Heart right ventricle (tissue), 16 donors: ENCODE measurements around the gene KLF2. TPM values are rescaled to one million over a fixed set of nuclear protein-coding genes. Genes with fewer than 3 reads are reported as not detected.

Source experiments
- ATAC-seq, 8 donors: fragments of 200-7000 bp; cut with Tn5 transposase; one replicate each; pipeline ENCODE4 v1.9.1; 2020; ENCODE audit warnings: mild to moderate bottlenecking in 8 of 8, moderate library complexity in 8 of 8, moderate number of reproducible peaks in 1 of 8
- DNase-seq, 2 donors: peaks; one replicate each; pipeline ENCODE4 v3.0.0-alpha.2; 2020
- H3K27ac ChIP-seq, 10 donors: fragments of 200-600 bp; sonication (generic) in 2 of 10; one replicate each; pipeline versions ENCODE4 v1.5.0 to v1.8.0; 2020 to 2022; ENCODE audit warnings: mild to moderate bottlenecking in 3 of 10
- H3K27me3 ChIP-seq, 7 donors: fragments of 200-600 bp; one replicate each; pipeline ENCODE4 v1.8.0; 2021 to 2022; ENCODE audit warnings: mild to moderate bottlenecking in 2 of 7
- H3K36me3 ChIP-seq, 9 donors: fragments of 200-600 bp; sonication (generic) in 1 of 9; one replicate each; pipeline versions ENCODE4 v1.5.0 to v1.8.0; 2020 to 2022; ENCODE audit warnings: mild to moderate bottlenecking in 2 of 9
- H3K4me1 ChIP-seq, 9 donors: fragments of 200-600 bp; sonication (generic) in 1 of 9; one replicate each; pipeline versions ENCODE4 v1.5.0 to v1.8.0; 2020 to 2022; ENCODE audit warnings: mild to moderate bottlenecking in 4 of 9
- H3K4me3 ChIP-seq, 10 donors: fragments of 200-600 bp; sonication (generic) in 2 of 10; one replicate each; pipeline versions ENCODE4 v1.5.0 to v1.8.0; 2020 to 2022; ENCODE audit warnings: mild to moderate bottlenecking in 7 of 10, moderate library complexity in 2 of 10
- H3K9me3 ChIP-seq, 11 donors: fragments of 200-600 bp in 10 of 11; sonication (generic) in 2 of 11; one replicate each; pipeline versions ENCODE4 v1.5.0 to v1.8.0; 2013 to 2022; ENCODE audit warnings: mild to moderate bottlenecking in 2 of 11, control low read depth in 1 of 11, moderate library complexity in 1 of 11
- WGBS, 2 donors: extraction: QIAGEN DNeasy Blood & Tissue Kit; methylation state at CpG; one replicate each; pipeline ENCODE4 v1.1.7; 2013; ENCODE audit warnings: inconsistent platforms in 1 of 2; 5-methylcytosine and 5-hydroxymethylcytosine counted together
- intact Hi-C, 10 donors: fragments of 100-400 bp; cut with DNase I; formaldehyde crosslinking; loops; one replicate each; pipeline versions ENCODE4 v1.11.1 to v1.14.2; 2022
- polyA plus RNA-seq, 2 donors: library from polyadenylated mRNA; stranded (reverse); fragments of 200-250 nt; gene quantifications; one replicate each; pipeline ENCODE4 v1.2.3, GENCODE V29; 2013
- total RNA-seq, 10 donors: library from RNA; stranded (reverse); fragmentation: NEBNext Ultra II Directional in 3 of 10; extraction: Animal tissue kit (Norgen Biotek cat#: 25700) in 3 of 10; gene quantifications; one replicate each; pipeline versions ENCODE4 v1.2.1 to v1.2.4, GENCODE V29; 2021 to 2023
- TF ChIP-seq, protein P1 (sequence below), 9 donors: fragments of 200-600 bp; sonication (generic) in 2 of 9; IDR thresholded peaks; one replicate each; pipeline versions ENCODE4 v1.5.0 to v1.8.0; 2021 to 2022; ENCODE audit warnings: antibody characterized with exemption in 9 of 9, mild to moderate bottlenecking in 5 of 9, moderate library complexity in 1 of 9
- donor health status: Arrhythmogenic right ventricular cardiomyopathy.
- donor health status: ischemic (EF 13 %, LVEDD 7.1; RV severe dilation, severe dysfunction).
- donor health status: healthy with polysubstance abuse.
- donor health status: DM: no; HTN: yes; CAD: no.
- donor health status: DM: no; HTN: no; CAD: no.
- donor health status: ischemic (EF 25% LVEDD 6.9; RV normal size, moderate dysfunction).
- donor health status: ischemic (EF 25% LVEDD 5.7; RV mildly dilated, moderate dysfunction).
- donor health status: healthy.
- donor health status: DM: yes; HTN: yes; CAD: no.
- donor health status: Ischemic cardiomyopathy.
- donor health status: ischemic (EF 35%, LVEDD 5.7; RV mildly dilated, moderate dysfunction).
- donor health status: nonischemic (EF 11% LVEDD 7.7; RV severe dilation, severe dysfunction).
- donor health status: DM: yes; HTN: yes; CAD: no.
- donor health status: PGD.
- donor health status: ischemic (EF 29% LVEDD 5.4; RV normal size, mild dysfunction).
- donor health status: nonischemic (EF 23%, LVEDD 6.1; RV moderate dilation, normal function).

Gene KLF2
- total and polyA plus RNA-seq, 12 donors = 22.4 to 76.2 (median 50.4) TPM

DNA sequence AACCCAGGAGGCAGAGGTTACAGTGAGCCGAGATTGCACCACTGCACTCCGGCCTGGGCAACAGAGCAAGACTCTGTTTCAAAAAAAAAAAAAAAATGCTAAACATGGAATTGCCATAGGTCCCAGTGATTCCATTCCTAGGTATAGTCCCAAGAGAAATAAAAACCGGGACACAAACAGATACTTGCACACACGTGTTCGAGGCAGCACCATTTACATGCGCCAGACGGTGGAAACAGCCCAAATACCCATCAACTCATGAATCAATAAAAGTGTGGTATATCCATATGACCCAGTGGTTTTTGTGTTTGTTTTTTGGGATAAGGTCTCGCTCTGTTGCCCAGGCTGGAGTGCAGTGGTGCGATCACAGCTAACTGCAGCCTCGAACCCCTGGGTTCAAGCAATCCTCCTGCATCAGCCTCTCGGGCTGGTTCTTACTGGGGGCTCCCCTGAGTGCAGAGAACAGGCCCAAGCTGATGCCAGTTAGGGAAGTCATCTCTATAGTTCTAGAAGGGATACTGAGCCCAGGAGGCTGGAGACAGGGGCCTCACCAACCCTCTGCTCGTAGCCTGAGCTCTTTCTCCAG, 8.5 kb downstream of the KLF2 start:
- WGBS, 2 donors = 90 to 93% methylated on average over 12 of the region's 12 CpGs
- peak overlapping the region in 2 of 10 donors; percentile 6 to 99 for H3K27ac ChIP-seq
- H3K4me3 ChIP-seq = no peak overlapping the region
- peaks cover 0 to 11% (median 2%) of the 10 kb centered on the region in 9 donors for H3K36me3 ChIP-seq
- H3K4me1 ChIP-seq = peaks cover 3 to 57% (median 19%) of the 10 kb centered on the region in 9 donors
- ATAC-seq (no peak), DNase-seq (no peak)
- TF ChIP-seq, protein P1, sequence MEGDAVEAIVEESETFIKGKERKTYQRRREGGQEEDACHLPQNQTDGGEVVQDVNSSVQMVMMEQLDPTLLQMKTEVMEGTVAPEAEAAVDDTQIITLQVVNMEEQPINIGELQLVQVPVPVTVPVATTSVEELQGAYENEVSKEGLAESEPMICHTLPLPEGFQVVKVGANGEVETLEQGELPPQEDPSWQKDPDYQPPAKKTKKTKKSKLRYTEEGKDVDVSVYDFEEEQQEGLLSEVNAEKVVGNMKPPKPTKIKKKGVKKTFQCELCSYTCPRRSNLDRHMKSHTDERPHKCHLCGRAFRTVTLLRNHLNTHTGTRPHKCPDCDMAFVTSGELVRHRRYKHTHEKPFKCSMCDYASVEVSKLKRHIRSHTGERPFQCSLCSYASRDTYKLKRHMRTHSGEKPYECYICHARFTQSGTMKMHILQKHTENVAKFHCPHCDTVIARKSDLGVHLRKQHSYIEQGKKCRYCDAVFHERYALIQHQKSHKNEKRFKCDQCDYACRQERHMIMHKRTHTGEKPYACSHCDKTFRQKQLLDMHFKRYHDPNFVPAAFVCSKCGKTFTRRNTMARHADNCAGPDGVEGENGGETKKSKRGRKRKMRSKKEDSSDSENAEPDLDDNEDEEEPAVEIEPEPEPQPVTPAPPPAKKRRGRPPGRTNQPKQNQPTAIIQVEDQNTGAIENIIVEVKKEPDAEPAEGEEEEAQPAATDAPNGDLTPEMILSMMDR (IDR thresholded peaks at IDR 0.05) = no peak
- intact Hi-C loops = loop anchor here in 3 of 10 donors (5.0 to 10.0 kb wide), 2 partner anchors 49 to 52 kb away; no protein-coding TSS in a partner anchor
- no peaks in the 10 kb centered on the region for H3K9me3 ChIP-seq
- H3K27me3 ChIP-seq = no peaks in the 10 kb centered on the region

DNA sequence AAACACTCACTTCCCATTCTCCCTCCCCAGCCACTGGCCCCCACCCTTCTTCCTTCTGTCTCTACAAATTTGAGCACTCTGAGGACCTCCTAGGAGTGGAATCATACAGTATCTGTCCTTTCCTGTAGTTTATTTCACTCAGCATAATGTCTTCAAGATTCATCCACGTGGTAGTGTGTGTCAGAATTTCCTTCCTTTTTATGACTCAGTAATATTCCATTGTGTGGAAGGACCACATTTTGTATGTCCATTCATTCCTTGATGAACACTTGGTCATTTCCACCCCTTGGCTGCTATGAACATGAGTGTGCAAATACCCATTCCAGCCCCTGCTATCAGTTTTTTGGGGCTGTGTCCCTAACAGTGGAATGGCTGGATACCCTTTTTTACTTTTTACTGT, 9.8 kb downstream of the KLF2 start:
- peaks cover 11 to 58% (median 25%) of the 10 kb centered on the region in 9 donors for H3K4me1 ChIP-seq
- H3K4me3 ChIP-seq = no peak overlapping the region
- TF ChIP-seq, protein P1 (IDR thresholded peaks at IDR 0.05) = no peak
- H3K27ac ChIP-seq = peak overlapping the region in 2 of 10 donors; percentile 55 to 75
- 59 to 67% methylated on average over 1 of the region's 1 CpG for WGBS, 2 donors
- no peak for DNase-seq
- intact Hi-C loops = loop anchor here in 3 of 10 donors (5.0 to 10.0 kb wide), 2 partner anchors 48 to 50 kb away; no protein-coding TSS in a partner anchor
- no peak for ATAC-seq
- H3K27me3 ChIP-seq = no peaks in the 10 kb centered on the region
- H3K9me3 ChIP-seq = no peaks in the 10 kb centered on the region
- no peaks in the 10 kb centered on the region for H3K36me3 ChIP-seq

DNA sequence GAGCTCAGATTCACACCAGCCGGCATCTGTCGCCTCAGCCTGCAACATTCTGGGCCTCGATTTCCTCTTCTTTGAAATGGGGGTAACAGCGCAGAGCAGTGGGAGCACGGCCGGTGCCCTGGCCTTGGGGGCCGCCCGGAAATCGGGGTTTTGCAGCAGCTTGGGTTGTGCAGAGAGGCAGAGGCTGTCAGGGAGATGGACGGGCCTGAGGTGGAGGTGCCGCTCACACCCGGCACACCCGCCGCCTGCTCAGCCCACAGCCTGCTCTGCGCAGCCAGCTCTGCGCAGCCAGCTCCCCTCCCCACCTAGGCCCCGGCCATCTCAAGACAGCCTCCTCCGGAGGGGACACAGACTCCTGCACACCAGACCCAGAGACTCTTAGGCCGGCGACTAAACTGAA, 10.6 kb downstream of the KLF2 start:
- peak overlapping the region in 1 of 10 donors; percentile 26 for H3K27ac ChIP-seq
- H3K27me3 ChIP-seq = no peaks in the 10 kb centered on the region
- ATAC-seq = no peak
- DNase-seq = no peak
- TF ChIP-seq, protein P1 (IDR thresholded peaks at IDR 0.05) = no peak
- 96 to 97% methylated on average over 20 of the region's 20 CpGs for WGBS, 2 donors
- H3K36me3 ChIP-seq = no peaks in the 10 kb centered on the region
- no peaks in the 10 kb centered on the region for H3K9me3 ChIP-seq
- peaks cover 11 to 58% (median 32%) of the 10 kb centered on the region in 9 donors for H3K4me1 ChIP-seq
- intact Hi-C loops = loop anchor here in 1 of 10 donors (10.0 kb wide), 1 partner anchor 50 kb away; no protein-coding TSS in a partner anchor
- no peak overlapping the region for H3K4me3 ChIP-seq

DNA sequence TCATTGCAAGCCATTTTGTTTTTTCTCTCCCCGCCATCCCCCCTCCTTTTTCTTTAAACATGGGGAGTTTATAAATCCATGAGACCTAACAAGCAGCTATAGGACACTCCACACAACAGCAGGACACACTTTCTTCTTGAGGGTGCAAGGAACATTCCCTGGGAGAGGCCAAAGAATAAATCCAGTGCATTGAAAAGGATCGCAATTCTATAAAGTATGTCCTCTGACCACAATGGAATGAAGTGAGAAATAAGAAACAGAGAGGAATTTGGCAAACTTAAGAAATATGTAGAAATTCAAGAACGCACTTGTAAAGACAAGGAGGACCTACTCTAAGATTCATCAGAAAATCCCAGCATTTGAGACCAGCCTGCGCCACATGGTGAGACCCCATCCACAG, 11.9 kb downstream of the KLF2 start:
- ATAC-seq (no peak), DNase-seq (no peak)
- Histone ChIP-seq H3K4me3 (no peak overlapping the region), H3K27me3 (no peaks in the 10 kb centered on the region), H3K4me1 (peaks cover 11 to 56% (median 31%) of the 10 kb centered on the region in 9 donors), H3K9me3 (no peaks in the 10 kb centered on the region), H3K27ac (no peak overlapping the region), H3K36me3 (no peaks in the 10 kb centered on the region)
- TF ChIP-seq, protein P1 (IDR thresholded peaks at IDR 0.05) = no peak
- 98% methylated on average over 4 of the region's 4 CpGs for WGBS, 2 donors
- intact Hi-C loops = loop anchor here in 1 of 10 donors (10.0 kb wide), 1 partner anchor 48 kb away; no protein-coding TSS in a partner anchor
